ENCODE results near the gene HDGFL3.

DNA sequence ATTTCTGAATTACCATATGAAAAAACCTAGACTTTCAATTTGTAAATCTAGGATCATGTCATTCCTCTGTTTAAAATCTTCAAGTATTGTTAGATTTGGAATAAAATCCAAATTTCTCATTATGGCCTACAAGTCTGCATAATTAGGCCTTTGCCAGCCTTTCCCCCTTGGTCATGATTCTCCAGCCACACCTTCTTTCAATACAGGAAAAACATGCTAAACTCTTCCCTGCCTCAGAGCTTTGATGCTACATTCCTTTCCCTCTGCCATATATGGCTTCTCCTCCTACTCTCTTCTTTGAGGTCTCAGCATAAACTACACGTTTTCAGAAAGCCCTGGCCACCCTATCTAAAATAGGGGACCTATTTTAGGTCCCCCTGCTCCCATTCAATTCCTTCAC, 51.7 kb downstream of the HDGFL3 start:
- no peak for TF ChIP-seq CREB1 (IDR thresholded peaks at IDR 0.05; ENCODE audit: low read depth)
- TF ChIP-seq EP300 (IDR thresholded peaks at IDR 0.05; ENCODE audit: borderline replicate concordance): no peak
- TF ChIP-seq RAD21 (IDR thresholded peaks at IDR 0.05; ENCODE audit: low read depth): no peak
- no peak for TF ChIP-seq CEBPB (IDR thresholded peaks at IDR 0.05)
- TF ChIP-seq TAF1 (IDR thresholded peaks at IDR 0.05; ENCODE audit: low read depth): no peak
- TF ChIP-seq FOXM1 (IDR thresholded peaks at IDR 0.05; ENCODE audit: borderline replicate concordance, low read depth): no peak
- no peak for TF ChIP-seq EGR1 (IDR thresholded peaks at IDR 0.05)
